NCI-H1417 (cell line): ENCODE measurements around the gene ANGEL1.
A peak's percentile ranks its signal among the peaks of the same experiment; 100 is the strongest.

Experiments
- DNase-seq, 3 experiments: peaks; one replicate each; lab custom pipeline; 2025; lab: John Stamatoyannopoulos, UW

ANGEL1 gene

DNA sequence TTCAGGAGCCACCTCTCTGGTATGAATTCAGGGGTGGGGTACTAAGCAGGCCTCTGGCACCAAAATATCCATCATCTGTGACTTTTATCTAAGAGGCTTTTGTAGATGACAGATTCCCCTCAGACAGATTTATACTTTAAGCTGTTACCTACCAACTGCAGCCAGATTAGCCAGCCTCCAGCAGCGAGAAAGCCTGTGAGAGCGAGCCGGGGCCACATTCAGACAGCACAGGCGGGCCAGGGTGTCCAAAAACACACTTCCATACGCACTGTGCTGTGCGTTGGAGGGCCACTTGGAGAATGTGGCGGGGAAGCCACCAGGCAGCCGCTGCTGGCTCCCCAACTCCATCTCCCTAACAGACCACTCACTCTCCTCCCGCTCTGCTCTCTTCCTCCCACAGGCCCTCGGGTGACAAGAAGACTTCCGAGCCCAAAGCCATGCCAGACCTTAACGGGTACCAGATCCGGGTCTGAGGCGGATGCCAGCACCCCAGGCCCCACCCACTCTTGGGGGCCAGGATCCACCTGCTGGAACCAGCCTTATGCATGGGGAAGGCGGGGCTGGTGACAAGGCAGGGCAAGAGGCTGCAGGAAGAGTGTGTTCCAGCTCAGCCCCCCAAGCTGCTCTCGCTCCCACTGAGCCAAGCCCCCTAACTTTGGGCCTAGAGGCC is 34.0 kb downstream of the ANGEL1 start:
- no peak for DNase-seq

DNA sequence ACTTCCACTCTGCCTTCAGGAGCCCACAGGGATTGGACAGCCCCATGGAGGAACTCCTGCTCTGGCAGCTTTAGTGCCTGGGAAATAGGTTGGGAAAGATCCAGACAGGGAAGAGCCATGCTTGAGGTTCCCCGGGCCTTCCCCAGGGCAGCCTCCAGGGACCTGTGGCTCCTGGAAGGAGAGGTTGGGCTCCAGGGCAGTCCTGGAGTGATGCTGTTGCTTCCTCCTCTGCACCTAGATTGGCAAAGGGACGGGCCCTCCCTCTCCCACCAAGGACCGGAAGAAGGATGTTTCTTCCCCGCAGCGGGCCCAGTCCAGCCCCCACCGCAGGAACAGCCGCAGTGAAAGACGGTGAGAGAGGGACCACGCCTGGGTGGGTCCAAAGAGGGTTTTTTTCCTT is 35.0 kb downstream of the ANGEL1 start:
- DNase-seq: no peak

DNA sequence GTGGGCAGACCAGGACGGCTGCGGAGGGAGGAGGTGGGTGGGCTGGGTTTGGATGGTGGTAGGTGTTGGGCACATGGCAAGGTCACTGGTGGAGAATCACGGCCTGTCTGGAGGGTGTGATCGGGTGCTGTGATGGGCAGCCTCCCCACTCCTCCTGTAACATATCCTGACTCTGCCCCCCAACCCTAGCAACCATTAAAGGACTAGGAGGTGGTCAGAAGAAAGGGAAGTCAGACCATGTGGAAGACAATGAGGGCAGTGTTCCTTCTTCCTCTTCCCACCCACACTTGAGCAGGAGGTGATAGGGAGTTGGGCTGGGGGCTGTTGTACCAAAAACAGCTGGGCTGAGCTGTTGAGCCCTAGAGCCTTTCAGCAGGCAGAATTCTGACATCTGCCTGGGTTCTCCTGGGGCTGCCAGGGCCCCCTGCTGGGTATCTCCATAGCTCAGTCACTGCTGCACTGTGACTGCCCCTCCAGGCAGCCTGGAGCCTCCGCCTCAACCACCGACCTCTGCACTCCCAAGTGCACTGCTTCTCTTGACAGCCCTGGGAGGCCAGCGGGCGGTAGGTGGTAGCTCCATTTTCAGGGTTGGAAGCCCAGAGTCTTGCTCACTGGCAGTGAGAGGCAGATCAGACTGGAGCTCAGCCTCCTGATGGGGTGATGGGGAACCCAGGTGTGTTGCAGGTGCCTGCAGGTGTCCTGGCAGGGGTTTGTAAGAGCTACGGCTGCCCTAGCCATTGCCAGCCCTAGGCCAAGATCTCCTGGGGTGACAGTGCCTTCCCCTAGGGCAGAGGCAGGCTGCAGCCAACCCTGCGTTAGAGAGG is 36.0 kb downstream of the ANGEL1 start:
- peak in 1 of 3 experiments; percentile 24 for DNase-seq

DNA sequence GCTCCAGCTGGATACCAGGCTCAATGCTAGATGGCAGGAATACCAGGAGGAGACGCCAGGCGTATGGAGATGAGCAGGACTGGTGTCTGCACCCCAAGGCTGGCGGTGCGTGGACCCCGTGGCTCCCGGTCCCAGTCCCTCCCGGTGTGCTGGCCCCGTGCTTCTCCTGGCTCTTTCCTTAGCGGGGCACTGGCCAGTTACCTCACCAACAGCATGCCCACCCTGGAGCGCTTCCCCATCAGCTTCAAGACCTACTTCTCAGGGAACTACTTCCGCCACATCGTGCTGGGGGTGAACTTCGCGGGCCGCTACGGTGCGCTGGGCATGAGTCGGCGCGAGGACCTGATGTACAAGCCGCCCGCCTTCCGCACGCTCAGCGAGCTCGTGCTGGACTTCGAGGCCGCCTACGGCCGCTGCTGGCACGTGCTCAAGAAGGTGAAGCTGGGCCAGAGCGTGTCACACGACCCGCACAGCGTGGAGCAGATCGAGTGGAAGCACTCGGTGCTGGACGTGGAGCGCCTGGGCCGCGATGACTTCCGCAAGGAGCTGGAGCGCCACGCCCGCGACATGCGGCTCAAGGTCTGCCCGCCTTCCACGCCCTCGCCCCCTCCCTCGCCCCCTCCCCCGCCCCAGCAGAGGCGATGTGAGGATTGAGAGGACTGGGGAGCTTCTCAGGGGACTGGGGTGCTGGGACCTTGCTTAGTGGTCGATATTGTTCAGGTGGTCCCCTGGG is 36.8 kb downstream of the ANGEL1 start:
- no peak for DNase-seq

DNA sequence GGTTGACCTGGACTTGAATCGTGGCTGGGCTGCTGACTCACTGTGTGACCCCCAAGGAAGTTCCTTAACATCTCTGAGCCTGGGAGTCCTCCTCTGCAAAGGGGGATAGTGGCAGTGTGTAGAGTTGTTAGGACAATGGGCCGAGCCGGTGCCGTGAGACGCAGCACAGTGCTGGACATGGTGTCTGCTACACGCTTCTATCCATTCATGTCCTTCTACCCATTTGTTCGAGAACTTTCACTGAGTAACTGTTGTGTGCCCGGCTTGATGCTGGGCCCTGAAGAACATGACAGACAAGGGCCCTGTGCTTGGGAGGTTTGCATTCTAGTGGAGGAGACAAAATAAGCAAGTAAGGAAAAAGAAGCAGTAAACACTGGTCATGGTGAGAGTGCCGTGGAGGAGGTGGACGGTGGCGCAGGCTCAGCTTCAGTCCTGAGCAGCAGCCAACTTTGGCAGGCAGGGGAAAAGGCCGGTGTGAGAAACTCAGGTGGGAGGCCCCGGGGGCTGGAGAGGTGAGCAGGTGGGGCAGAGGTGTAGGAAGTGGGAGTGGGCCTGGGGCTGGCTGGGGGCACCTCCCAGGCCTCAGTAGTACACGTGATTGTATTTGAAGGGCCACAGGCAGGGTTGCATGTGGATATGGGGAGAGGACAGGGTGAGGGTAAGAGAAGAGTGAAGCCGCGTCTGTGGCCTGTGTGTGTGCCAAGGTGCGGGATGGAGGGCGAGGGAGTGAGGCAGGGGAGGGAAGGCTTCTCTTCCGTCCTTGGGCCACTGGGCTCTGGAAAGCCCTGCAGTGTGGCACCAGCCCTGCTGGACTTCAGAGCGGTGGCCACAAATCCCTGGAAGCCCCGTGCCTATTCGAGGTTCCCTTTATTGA is 37.6 kb downstream of the ANGEL1 start:
- no peak for DNase-seq

DNA sequence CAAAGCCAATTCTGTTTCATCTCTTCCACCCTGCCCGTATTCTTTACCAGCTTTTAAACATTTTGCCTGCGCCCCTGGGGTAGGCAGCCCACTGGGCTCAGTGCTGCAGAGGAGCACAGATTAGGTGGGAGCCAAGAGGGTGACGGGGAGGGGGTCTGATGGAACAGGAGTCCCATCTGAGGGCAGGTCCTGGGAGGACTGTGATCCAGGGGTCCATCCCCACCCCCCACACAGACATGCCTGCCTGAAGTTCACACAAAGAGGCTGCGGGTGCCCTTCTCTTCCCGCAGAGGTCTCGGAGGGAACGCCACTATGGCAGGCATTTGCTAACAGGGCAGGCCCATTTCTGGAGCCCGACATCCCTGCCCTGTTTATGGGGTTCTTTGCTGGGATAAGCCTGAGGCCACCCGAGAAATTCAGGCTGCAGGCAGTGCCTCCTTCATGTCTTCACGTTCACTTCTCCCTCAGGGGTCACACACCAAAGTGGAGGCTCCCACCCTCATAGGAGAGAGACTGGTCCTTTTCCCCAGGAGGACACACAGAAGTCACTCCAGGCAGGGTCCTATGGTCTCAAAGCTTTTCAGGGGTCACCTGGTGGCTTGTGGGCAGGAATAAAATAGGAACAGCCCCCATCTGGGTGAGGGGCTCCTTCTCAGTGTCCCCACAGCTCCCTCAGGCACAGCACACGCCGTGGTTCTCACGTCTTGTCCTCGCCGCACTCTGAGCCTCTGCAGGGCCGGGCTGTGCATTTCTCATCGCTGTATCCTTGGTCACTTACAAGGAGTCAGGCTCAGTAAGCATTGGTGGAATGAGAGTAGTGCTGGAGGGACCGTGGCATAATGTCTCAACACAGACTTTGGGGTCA is 38.5 kb downstream of the ANGEL1 start:
- no peak for DNase-seq

DNA sequence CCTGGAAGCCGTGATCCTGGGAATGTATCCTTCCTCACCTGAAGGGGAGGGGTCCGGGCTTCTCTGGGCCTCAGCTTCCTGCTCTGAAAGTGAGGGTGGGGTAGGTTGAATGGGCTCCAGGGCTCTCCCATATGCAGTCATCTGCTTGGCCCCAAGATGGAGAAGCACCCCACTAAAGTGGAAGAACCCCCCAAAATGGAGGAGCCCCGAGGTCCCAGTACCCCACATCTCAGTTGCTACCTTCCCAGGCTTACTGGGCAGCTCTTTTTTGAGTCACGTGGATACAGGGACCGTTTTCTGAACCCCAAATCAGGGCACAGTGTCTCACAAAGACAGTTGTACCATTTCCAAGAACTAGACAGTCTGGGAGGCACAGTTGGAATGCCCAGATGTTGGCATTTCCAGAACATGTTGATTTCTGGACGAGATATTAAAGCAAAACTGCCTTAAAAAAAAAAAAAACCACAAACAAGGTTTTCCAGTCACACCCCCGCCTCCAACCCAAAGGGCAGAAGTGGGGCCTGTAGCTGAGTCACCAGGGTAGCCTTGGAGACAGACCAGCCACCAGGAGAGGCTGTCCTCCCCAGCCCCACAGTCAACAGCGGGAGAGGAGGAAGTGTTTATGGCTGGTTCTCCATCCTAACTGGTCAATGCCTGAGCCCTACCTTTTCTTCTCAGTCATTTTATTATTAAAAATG is 39.3 kb downstream of the ANGEL1 start:
- DNase-seq: no peak

DNA sequence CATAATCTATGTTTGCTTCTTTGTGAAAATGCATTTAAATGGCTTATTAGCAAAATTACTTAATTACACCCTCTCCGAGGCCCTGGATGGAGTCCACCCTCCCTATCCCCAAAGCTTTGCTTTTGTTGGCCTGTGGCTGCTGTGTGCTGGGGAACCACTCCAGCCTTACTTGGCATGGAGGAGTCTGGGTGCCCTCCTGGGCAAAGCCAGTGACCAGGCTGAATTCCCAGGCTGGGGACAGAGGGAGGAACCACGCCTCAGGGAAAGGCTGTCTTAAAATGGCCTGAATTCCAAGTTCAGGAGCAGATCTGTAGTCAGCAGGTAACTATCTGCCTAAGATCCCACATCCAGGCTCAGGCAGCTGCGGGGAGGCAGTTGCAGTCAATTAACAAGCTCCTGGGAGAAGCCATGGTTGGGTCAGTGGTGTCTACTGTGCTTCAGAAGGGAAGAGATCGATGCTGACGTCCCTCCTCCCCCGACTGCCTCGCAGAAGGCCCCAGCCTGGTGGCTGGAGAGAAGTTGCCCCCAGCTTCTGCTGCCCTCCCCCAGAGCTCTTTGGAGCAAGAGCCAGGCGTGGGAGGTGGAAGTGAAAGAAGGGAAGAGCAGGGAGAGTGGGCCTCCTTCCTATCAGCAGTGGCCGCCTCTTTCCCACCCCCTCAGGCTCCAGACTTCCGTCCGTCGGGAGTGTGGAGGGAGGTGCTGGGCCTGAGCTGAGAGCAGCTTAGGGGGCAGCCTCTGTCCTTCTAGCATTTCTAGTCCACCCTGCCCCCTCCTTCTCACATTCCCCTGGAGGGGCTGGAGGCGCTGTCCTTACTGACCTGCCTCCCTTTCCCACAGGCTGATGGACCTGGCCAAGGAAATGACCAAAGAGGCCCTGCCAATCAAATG is 40.1 kb downstream of the ANGEL1 start:
- no peak for DNase-seq

DNA sequence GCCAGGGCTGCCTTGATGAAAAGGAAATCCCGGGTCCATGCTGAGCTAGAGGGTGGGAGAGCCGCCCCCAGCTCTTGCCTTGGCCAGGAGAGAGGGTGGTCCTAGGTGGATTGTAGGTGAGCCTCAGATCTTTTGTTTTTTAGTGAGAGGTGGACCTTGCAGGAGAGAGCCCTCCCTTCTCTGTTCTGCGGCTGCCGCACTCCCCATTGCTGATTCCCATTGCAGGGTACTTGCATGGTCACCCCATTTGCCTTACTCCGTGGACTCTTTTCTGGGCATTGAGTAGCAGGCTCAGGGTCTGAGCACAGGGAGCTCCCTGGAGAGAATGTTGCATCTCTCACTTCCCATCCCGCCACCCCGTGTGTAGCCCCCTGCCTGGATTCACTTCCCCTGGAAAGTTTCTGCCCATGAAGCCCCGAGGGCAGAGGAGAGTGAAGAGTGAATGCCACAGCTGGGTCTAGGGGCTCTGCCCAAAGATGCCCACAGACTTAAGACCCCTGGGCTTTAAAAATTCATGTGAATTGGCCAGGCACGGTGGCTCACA is 41.2 kb downstream of the ANGEL1 start:
- no peak for DNase-seq

DNA sequence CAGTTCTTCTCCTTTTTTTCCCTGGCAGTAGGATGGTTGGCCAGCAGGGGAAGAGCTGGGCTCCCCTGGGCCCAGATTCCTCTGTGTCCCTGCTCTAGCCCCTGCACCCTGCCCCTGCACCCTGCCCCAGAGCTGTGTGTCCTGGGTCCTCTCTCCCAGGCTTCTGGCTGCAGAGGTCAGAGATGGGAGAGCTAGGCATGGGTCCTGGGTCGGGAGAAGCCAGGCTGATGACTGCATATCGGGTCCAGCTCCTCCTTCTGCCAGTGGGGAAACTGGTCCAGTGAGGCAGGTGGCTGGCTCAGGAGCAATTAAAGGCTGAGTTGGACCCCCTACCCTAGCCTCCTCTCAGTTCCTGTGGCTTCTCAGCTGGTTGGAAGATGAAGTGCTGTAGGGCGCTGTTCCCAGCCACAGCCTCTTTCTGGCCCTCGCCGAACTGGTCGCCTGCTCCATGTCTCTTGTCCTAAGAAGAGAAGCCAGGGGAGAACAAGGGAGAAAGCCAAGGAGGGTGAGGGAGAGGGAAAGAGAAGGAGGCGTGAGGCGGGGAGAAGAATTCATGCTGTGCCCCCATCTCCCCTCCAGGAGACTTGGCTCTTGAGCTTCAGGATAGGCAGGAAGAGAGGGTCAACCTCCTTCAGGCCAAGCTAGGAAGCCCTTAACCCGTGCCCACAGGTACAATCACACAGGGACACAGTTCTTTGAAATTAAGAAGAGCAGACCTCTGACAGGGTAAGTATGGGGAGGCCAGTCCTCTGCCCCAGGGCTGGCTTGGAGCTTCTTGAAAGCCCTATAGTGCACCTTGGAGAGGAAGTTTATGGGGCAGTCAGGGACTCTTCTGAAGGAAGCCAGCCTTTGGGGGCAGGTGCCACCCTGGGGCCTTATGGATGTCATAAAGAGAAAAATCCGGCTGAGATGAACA is 41.9 kb downstream of the ANGEL1 start:
- peak in 1 of 3 experiments; percentile 21 for DNase-seq

DNA sequence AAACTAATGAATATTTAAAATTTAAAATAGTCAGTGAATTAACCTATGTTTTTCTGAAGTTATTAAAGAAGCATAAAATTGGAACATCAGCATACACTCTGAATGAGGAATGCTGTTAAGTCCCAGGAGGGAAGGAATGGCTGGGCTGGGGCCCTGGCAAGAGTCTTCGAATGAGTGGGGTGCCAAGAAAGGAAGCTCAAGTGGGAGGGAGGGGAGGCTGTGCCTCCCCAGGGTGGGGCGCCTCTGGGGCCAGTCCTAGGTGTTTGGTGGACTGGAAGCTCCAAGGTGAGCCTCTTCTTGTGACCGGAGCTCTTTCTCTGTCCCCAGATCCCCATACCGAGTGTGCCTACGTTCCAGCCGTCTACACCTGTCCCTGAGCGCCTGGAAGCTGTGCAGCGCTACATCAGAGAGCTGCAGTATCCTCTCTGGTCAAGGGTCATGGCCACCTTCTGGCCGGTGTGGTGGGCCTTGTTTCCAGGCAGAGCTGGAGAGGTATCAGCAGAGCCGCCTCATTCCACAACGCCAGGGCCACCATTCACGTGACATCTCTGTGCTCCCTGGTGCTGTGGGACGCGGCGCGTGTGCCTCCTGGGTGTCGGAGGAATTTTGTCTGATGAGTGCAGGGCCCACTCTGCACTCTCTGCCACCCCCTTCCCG is 42.9 kb downstream of the ANGEL1 start:
- DNase-seq: no peak

DNA sequence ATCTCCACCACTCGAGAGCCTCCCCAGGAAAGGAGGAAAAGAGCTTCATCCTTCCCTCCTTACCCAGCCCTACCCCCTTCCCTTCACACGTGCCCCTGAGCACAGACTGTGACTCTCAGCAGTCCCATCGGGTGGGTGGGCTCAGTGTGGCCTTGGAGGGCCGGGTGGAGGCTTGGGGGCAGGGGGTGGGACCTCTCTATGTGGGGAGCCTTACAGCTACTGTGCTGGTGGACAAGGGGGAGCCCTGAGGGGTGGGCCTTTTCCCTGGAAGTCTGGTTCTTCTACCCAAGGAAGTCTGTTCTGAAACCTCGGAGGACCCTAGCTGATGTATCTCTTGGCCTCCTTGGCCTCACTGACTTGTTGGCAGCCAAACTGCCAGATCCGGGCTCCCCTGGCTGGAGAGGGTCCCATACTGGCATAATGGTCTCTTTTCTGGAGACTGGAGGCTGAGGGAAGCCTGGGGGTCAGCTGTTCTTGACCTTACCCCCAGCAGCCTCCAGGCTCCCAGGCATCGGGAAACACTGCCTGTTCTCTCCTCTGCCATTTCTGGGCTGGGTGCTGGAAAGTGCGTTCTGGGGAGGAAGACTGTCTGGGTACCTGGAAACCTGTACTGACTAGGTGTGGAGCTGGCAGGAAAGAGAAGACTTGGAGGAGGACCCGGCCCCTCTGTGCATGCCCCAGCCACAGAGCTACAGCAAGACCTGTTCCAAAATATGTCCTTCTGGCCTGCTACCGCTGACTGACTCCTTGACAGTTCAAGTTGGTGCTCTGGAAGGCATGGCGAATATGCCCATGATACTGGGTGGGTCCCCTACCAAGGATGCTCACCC is 43.8 kb downstream of the ANGEL1 start:
- no peak for DNase-seq

DNA sequence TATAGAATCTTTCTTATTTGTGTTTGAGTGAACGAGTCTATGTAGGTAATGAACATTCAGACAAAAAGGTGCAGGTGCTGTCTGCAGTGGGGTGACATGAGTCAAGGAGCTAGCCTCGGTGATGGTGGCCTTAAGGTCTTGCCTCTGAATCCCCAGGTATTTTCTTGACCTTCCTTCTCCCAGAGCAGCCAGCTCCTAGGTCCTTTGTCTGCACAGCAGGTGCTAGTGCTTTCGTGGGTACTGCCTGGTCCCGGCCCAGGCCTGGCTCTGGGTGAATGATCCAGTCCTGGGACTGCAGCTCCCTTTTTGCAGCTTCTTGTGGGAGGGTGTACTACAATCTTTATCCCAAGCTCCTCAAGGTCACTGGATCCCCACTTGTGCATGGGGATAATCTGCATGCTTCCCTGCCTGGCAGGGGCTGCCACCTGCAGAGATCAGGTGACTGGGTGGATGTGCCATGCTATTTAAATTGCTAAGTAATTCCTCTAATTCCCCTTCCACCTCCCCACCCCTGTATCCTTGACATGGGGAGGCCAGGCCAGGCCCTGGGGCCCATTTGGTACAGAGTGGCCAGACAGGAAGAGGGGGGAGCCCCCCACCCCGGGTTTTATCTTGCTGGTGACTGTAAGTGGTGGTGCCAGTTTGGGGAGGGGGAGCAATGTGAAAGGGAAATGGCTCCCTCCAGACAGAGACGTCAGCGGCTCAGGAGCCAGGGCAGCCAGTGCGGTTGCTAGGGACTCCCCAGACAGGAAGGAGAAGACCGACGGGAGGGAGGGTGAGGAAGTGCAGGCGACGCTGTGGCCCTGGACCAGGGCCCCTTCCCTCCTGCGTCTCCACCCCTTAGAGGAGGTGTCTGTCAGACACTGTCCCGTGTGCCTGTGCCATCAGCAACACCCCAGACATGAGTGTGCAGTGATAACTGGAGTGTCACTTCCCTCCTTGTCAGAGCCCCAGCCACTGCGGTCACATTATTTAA is 44.7 kb downstream of the ANGEL1 start:
- DNase-seq: peak in 2 of 3 experiments; percentile 38 to 59

DNA sequence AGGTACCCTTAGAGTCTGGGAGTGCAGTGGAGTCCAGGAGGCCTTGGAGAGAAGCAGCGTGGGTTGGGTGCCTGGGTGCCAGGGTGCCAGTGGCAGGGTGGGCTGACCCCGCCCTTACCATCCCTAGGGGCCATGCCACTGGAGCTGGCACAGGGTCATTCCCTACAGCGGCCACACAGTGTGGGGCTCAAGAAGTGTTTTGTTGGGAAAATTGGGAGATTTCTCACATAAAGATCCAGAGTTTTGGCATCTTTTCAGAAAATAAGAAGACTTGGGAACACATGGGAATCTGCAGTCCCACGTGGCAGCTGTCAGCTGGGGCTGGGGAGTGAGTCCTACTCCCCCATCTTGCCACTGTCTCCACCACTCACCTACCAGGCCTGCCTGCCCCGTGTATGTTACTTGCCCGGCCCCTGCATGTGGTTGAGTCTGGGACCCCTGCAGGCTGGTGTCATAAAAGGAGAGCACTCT is 47.2 kb downstream of the ANGEL1 start:
- no peak for DNase-seq
